Measurements from ENCODE around the gene METTL26.

- no peak for TF ChIP-seq CTCF (IDR thresholded peaks at IDR 0.05)
- no peak for TF ChIP-seq POLR2A (IDR thresholded peaks at IDR 0.05)
- no peak for TF ChIP-seq EP300 (IDR thresholded peaks at IDR 0.05)
Measured at GRCh38 chr16:680967-681745, 45.1 kb upstream of the METTL26 start.
